Esophagus squamous epithelium (tissue), 4 donors: ENCODE measurements around the gene MTA3.

Source experiments
- POLR2A ChIP-seq, 4 donors: fragments of 450-650 bp; IDR thresholded peaks; one replicate each; pipeline ENCODE4 v1.6.1; 2017; ENCODE audit warnings: antibody characterized with exemption in 4 of 4, mild to moderate bottlenecking in 4 of 4, moderate library complexity in 3 of 4
- TF ChIP-seq, protein P1 (sequence below), 6 experiments: fragments of 450-650 bp in 4 of 6; fragments of 200-600 bp in 2 of 6; sonication (generic) in 2 of 6; IDR thresholded peaks; one replicate each; pipeline ENCODE4 v1.5.1; 2016 to 2019; ENCODE audit warnings: antibody characterized with exemption in 6 of 6, mild to moderate bottlenecking in 4 of 6, moderate library complexity in 4 of 6

GRCh38 chr2:42752314-42752713, 183.9 kb downstream of the MTA3 start:
- TF ChIP-seq POLR2A (IDR thresholded peaks at IDR 0.05): no peak
- TF ChIP-seq, protein P1, sequence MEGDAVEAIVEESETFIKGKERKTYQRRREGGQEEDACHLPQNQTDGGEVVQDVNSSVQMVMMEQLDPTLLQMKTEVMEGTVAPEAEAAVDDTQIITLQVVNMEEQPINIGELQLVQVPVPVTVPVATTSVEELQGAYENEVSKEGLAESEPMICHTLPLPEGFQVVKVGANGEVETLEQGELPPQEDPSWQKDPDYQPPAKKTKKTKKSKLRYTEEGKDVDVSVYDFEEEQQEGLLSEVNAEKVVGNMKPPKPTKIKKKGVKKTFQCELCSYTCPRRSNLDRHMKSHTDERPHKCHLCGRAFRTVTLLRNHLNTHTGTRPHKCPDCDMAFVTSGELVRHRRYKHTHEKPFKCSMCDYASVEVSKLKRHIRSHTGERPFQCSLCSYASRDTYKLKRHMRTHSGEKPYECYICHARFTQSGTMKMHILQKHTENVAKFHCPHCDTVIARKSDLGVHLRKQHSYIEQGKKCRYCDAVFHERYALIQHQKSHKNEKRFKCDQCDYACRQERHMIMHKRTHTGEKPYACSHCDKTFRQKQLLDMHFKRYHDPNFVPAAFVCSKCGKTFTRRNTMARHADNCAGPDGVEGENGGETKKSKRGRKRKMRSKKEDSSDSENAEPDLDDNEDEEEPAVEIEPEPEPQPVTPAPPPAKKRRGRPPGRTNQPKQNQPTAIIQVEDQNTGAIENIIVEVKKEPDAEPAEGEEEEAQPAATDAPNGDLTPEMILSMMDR (IDR thresholded peaks at IDR 0.05): no peak
